ENCODE data around the gene MYO3B.

Gene MYO3B

GRCh38 chr2:170235860-170236679 lies 58.1 kb downstream of the MYO3B start:
- WGBS (ENCODE audit: extremely low coverage, insufficient coverage, low lambda C conversion rate) = no CpG with 5 or more reads among the region's 12 CpGs
- H3K36me3 ChIP-seq (ENCODE audit: control insufficient read depth, insufficient read depth, low read length) = no peaks in the 10 kb centered on the region
- no peak overlapping the region for H3K4me2 ChIP-seq (ENCODE audit: low read length)
- H2BK5ac ChIP-seq (ENCODE audit: low read length) = no peak overlapping the region
- no peak overlapping the region for H2BK120ac ChIP-seq (ENCODE audit: low read depth, low read length)
- DNase-seq = peak; percentile 90
- no peak overlapping the region for H3K4me3 ChIP-seq (ENCODE audit: low read length)
- H2AK5ac ChIP-seq (ENCODE audit: low read length) = no peak overlapping the region
- H3K79me2 ChIP-seq (ENCODE audit: control insufficient read depth, insufficient read depth, low read length) = no peaks in the 10 kb centered on the region
- no peak overlapping the region for H2BK15ac ChIP-seq (replicated peaks; ENCODE audit: low read depth)
- no peak overlapping the region for H4K5ac ChIP-seq (ENCODE audit: low read length)
- H3K79me1 ChIP-seq (ENCODE audit: low read length) = no peaks in the 10 kb centered on the region
- H3K27ac ChIP-seq (ENCODE audit: low read depth, low read length) = no peak overlapping the region
- H3K56ac ChIP-seq (ENCODE audit: low read length) = peak overlapping the region; percentile 36
- H3K4me1 ChIP-seq (ENCODE audit: control insufficient read depth, low read depth, low read length) = peaks cover 9% of the 10 kb centered on the region
- peak overlapping the region; percentile 95 for H3K18ac ChIP-seq (ENCODE audit: low read length)
- no peak overlapping the region for H3K23ac ChIP-seq (ENCODE audit: low read length)
- H3K9ac ChIP-seq (ENCODE audit: low read length) = no peak overlapping the region
- H4K8ac ChIP-seq (ENCODE audit: low read depth, low read length) = no peak overlapping the region
- no peak overlapping the region for H3K4ac ChIP-seq (ENCODE audit: low read depth, low read length)
- H3K27me3 ChIP-seq (ENCODE audit: insufficient read depth, low read length, poor library complexity) = no peaks in the 10 kb centered on the region

GRCh38 chr2:170236680-170237047 lies 58.7 kb downstream of the MYO3B start:
- Histone ChIP-seq H2BK15ac (replicated peaks; ENCODE audit: low read depth) (no peak overlapping the region), H4K5ac (ENCODE audit: low read length) (no peak overlapping the region), H3K18ac (ENCODE audit: low read length) (peak overlapping the region; percentile 95), H4K8ac (ENCODE audit: low read depth, low read length) (no peak overlapping the region), H3K36me3 (ENCODE audit: control insufficient read depth, insufficient read depth, low read length) (no peaks in the 10 kb centered on the region), H3K4ac (ENCODE audit: low read depth, low read length) (no peak overlapping the region), H3K4me1 (ENCODE audit: control insufficient read depth, low read depth, low read length) (peaks cover 9% of the 10 kb centered on the region), H3K9ac (ENCODE audit: low read length) (no peak overlapping the region), H3K27ac (ENCODE audit: low read depth, low read length) (no peak overlapping the region), H3K4me2 (ENCODE audit: low read length) (no peak overlapping the region), H2AK5ac (ENCODE audit: low read length) (no peak overlapping the region), H3K4me3 (ENCODE audit: low read length) (no peak overlapping the region), H2BK5ac (ENCODE audit: low read length) (no peak overlapping the region), H3K23ac (ENCODE audit: low read length) (no peak overlapping the region), H3K56ac (ENCODE audit: low read length) (peak overlapping the region; percentile 36), H2BK120ac (ENCODE audit: low read depth, low read length) (no peak overlapping the region), H3K79me2 (ENCODE audit: control insufficient read depth, insufficient read depth, low read length) (no peaks in the 10 kb centered on the region), H3K79me1 (ENCODE audit: low read length) (no peaks in the 10 kb centered on the region), H3K27me3 (ENCODE audit: insufficient read depth, low read length, poor library complexity) (no peaks in the 10 kb centered on the region)
- no CpG with 5 or more reads among the region's 2 CpGs for WGBS (ENCODE audit: extremely low coverage, insufficient coverage, low lambda C conversion rate)
- DNase-seq = peak; percentile 62

DNA sequence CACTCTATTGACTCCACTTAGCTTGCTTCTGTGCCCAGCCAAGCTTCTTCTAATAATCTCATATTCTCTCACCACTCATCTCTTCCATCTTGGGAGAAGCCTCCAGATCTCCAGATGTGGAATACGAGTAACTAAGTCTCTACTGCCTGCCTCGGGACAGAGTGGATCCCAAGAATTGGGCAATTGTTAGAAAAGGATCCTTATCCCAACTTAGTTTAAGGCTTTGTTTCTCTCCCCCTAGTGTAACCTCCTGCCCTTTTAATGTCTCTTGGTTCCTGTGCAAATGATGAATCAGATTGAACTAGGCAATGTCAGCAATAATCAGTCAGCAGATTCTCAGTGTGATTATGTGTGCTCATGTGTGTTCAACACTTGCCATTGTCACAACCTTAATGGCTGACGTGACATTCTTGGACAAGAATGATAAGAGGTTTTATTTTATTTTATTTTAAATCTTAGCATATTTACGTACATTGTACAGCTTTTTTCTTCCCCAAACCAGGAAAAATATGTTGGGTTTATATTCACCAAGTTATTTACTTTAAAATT lies 59.7 kb downstream of the MYO3B start:
- no peaks in the 10 kb centered on the region for H3K27me3 ChIP-seq (ENCODE audit: insufficient read depth, low read length, poor library complexity)

GRCh38 chr2:170238776-170239175 lies 60.8 kb downstream of the MYO3B start:
- Histone ChIP-seq H3K4me3 (ENCODE audit: low read length) (no peak overlapping the region), H3K27ac (ENCODE audit: low read depth, low read length) (no peak overlapping the region), H3K23ac (ENCODE audit: low read length) (no peak overlapping the region), H3K79me2 (ENCODE audit: control insufficient read depth, insufficient read depth, low read length) (no peaks in the 10 kb centered on the region), H3K27me3 (ENCODE audit: insufficient read depth, low read length, poor library complexity) (no peaks in the 10 kb centered on the region), H3K36me3 (ENCODE audit: control insufficient read depth, insufficient read depth, low read length) (no peaks in the 10 kb centered on the region), H3K9ac (ENCODE audit: low read length) (no peak overlapping the region), H3K79me1 (ENCODE audit: low read length) (no peaks in the 10 kb centered on the region), H4K8ac (ENCODE audit: low read depth, low read length) (no peak overlapping the region), H3K4ac (ENCODE audit: low read depth, low read length) (no peak overlapping the region), H3K4me2 (ENCODE audit: low read length) (no peak overlapping the region), H2BK120ac (ENCODE audit: low read depth, low read length) (no peak overlapping the region), H2AK5ac (ENCODE audit: low read length) (no peak overlapping the region), H3K18ac (ENCODE audit: low read length) (peak overlapping the region; percentile 70), H2BK5ac (ENCODE audit: low read length) (no peak overlapping the region), H3K56ac (ENCODE audit: low read length) (peak overlapping the region; percentile 36), H4K5ac (ENCODE audit: low read length) (no peak overlapping the region), H2BK15ac (replicated peaks; ENCODE audit: low read depth) (no peak overlapping the region), H3K4me1 (ENCODE audit: control insufficient read depth, low read depth, low read length) (peaks cover 9% of the 10 kb centered on the region)
- peak; percentile 19 for DNase-seq
- no CpG with 5 or more reads among the region's 4 CpGs for WGBS (ENCODE audit: extremely low coverage, insufficient coverage, low lambda C conversion rate)

More for the DNA sequence above, 59.7 kb downstream of the MYO3B start:
- no peak overlapping the region for H2BK5ac ChIP-seq (ENCODE audit: low read length)
- no peak overlapping the region for H3K4me3 ChIP-seq (ENCODE audit: low read length)
- peak overlapping the region; percentile 51 for H4K5ac ChIP-seq (ENCODE audit: low read length)
- no peaks in the 10 kb centered on the region for H3K36me3 ChIP-seq (ENCODE audit: control insufficient read depth, insufficient read depth, low read length)
- no peak overlapping the region for H3K27ac ChIP-seq (ENCODE audit: low read depth, low read length)
- no peak overlapping the region for H3K4ac ChIP-seq (ENCODE audit: low read depth, low read length)
- no CpG with 5 or more reads among the region's 4 CpGs for WGBS (ENCODE audit: extremely low coverage, insufficient coverage, low lambda C conversion rate)
- peak overlapping the region; percentile 45 for H2BK15ac ChIP-seq (replicated peaks; ENCODE audit: low read depth)
- no peak overlapping the region for H3K23ac ChIP-seq (ENCODE audit: low read length)
- H2BK120ac ChIP-seq (ENCODE audit: low read depth, low read length) = no peak overlapping the region
- no peak overlapping the region for H3K56ac ChIP-seq (ENCODE audit: low read length)
- no peaks in the 10 kb centered on the region for H3K79me2 ChIP-seq (ENCODE audit: control insufficient read depth, insufficient read depth, low read length)
- H4K8ac ChIP-seq (ENCODE audit: low read depth, low read length) = no peak overlapping the region
- H3K9ac ChIP-seq (ENCODE audit: low read length) = no peak overlapping the region
- DNase-seq = no peak
- peak overlapping the region; percentile 39 for H3K18ac ChIP-seq (ENCODE audit: low read length)
- no peaks in the 10 kb centered on the region for H3K79me1 ChIP-seq (ENCODE audit: low read length)
- H3K4me1 ChIP-seq (ENCODE audit: control insufficient read depth, low read depth, low read length) = peaks cover 9% of the 10 kb centered on the region
- no peak overlapping the region for H3K4me2 ChIP-seq (ENCODE audit: low read length)
- H2AK5ac ChIP-seq (ENCODE audit: low read length) = no peak overlapping the region

DNA sequence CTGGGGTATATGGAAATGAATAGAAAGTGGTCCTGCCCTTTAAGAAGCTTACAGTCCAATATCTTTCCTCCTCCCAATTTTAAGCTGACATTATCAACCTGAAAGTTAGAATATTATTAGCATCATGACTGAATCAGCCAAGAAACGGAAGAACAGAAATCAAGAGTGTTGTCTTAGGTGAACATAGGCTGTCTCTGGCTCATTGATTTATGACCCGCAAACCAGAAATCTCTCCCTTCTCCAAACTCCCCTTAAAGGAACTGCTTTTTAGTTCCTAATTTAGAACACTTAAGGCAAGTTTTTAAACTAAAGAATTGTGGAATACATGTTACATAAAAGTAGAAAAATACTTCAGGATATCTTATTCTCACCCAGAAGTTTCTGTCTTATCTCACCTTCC lies 62.7 kb downstream of the MYO3B start:
- Histone ChIP-seq H3K36me3 (ENCODE audit: control insufficient read depth, insufficient read depth, low read length) (no peaks in the 10 kb centered on the region), H3K79me2 (ENCODE audit: control insufficient read depth, insufficient read depth, low read length) (no peaks in the 10 kb centered on the region), H3K23ac (ENCODE audit: low read length) (no peak overlapping the region), H3K4me2 (ENCODE audit: low read length) (no peak overlapping the region), H3K56ac (ENCODE audit: low read length) (no peak overlapping the region), H3K27me3 (ENCODE audit: insufficient read depth, low read length, poor library complexity) (no peaks in the 10 kb centered on the region), H3K4me1 (ENCODE audit: control insufficient read depth, low read depth, low read length) (peaks cover 9% of the 10 kb centered on the region), H3K18ac (ENCODE audit: low read length) (no peak overlapping the region), H4K5ac (ENCODE audit: low read length) (no peak overlapping the region), H3K4ac (ENCODE audit: low read depth, low read length) (no peak overlapping the region), H3K4me3 (ENCODE audit: low read length) (no peak overlapping the region), H3K79me1 (ENCODE audit: low read length) (no peaks in the 10 kb centered on the region), H2BK5ac (ENCODE audit: low read length) (no peak overlapping the region), H4K8ac (ENCODE audit: low read depth, low read length) (no peak overlapping the region), H2BK15ac (replicated peaks; ENCODE audit: low read depth) (no peak overlapping the region), H2AK5ac (ENCODE audit: low read length) (no peak overlapping the region), H3K9ac (ENCODE audit: low read length) (no peak overlapping the region), H2BK120ac (ENCODE audit: low read depth, low read length) (no peak overlapping the region), H3K27ac (ENCODE audit: low read depth, low read length) (no peak overlapping the region)
- no CpG with 5 or more reads among the region's 2 CpGs for WGBS (ENCODE audit: extremely low coverage, insufficient coverage, low lambda C conversion rate)
- DNase-seq = no peak
